PC-3 (cell line): Measurements from ENCODE around the gene SLC38A2. TPM values are rescaled to one million over a fixed set of nuclear protein-coding genes. Genes with fewer than 3 reads are reported as not detected.

ENCODE experiments used
- ATAC-seq: fragments of 200-7000 bp; cut with Tn5 transposase; 2 replicates; pipeline ENCODE4 v1.9.1; 2020; ENCODE audit warnings: mild to moderate bottlenecking, moderate library complexity
- BruUV-seq: library from RNA; stranded (reverse); fragments of 400-500 nt; replicated peaks from 2 replicates; lab custom pipeline; 2021; lab: Mats Ljungman, UMichigan
- CTCF ChIA-PET: fragments of 300-600 bp; sonication (Branson Sonifier 250); formaldehyde crosslinking; loops from one replicate; lab custom pipeline; 2022; ENCODE audit warnings: antibody characterized with exemption; lab: Charles Lee
- POLR2A ChIA-PET: fragments of 300-600 bp; sonication (Branson Sonifier 250); formaldehyde crosslinking; loops from one replicate; lab custom pipeline; 2022; ENCODE audit warnings: antibody characterized with exemption; ENCODE audit not compliant: unreplicated experiment; lab: Charles Lee
- DNase-seq: peaks from one replicate; pipeline ENCODE4 v3.0.0-alpha.2; 2015
- H2AFZ ChIP-seq: fragments of 300-600 bp; sonication (generic); 2 replicates; pipeline ENCODE4 v1.6.0; 2016; ENCODE audit warnings: antibody characterized with exemption, low read length
- H3F3A ChIP-seq: fragments of 300-600 bp; sonication (generic); one replicate; pipeline ENCODE4 v1.6.0; 2017; ENCODE audit warnings: antibody characterized with exemption, low read length, control low read depth, mild to moderate bottlenecking; ENCODE audit not compliant: unreplicated experiment
- H3K27ac ChIP-seq: fragments of 300-600 bp; sonication (generic); 2 replicates; pipeline ENCODE4 v1.5.1; 2016; ENCODE audit warnings: mild to moderate bottlenecking, low read length
- H3K27me3 ChIP-seq: fragments of 300-600 bp; sonication (generic); 2 replicates; pipeline ENCODE4 v1.6.1; 2016; ENCODE audit warnings: low read length, mixed read lengths
- H3K36me3 ChIP-seq: fragments of 300-600 bp; sonication (generic); 2 replicates; pipeline ENCODE4 v1.6.1; 2016; ENCODE audit warnings: low read depth, mixed run types, low read length, mixed read lengths
- H3K4me1 ChIP-seq: fragments of 300-600 bp; sonication (generic); 2 replicates; pipeline ENCODE4 v1.5.1; 2016; ENCODE audit warnings: low read length; ENCODE audit not compliant: insufficient read depth
- H3K4me2 ChIP-seq: fragments of 300-600 bp; sonication (generic); 2 replicates; pipeline ENCODE4 v1.6.0; 2016; ENCODE audit warnings: low read length
- H3K4me3 ChIP-seq: fragments of 300-600 bp; sonication (generic); 2 replicates; pipeline ENCODE4 v1.5.1; 2016; ENCODE audit warnings: mild to moderate bottlenecking, low read length, mixed read lengths
- H3K79me2 ChIP-seq: fragments of 300-600 bp; sonication (generic); 2 replicates; pipeline ENCODE4 v1.6.1; 2017; ENCODE audit warnings: low read length, mixed read lengths
- H3K9ac ChIP-seq: fragments of 300-600 bp; sonication (generic); 2 replicates; pipeline ENCODE4 v1.6.0; 2016; ENCODE audit warnings: mild to moderate bottlenecking, low read length
- H3K9me2 ChIP-seq: fragments of 300-600 bp; sonication (generic); replicated peaks from 2 replicates; pipeline ENCODE4 v1.6.1; 2016; ENCODE audit warnings: mixed run types, low read length, mixed read lengths
- H3K9me3 ChIP-seq: fragments of 300-600 bp; sonication (generic); 2 replicates; pipeline ENCODE4 v1.6.1; 2016; ENCODE audit warnings: low read length, mixed read lengths
- H4K20me1 ChIP-seq: fragments of 300-600 bp; sonication (generic); 2 replicates; pipeline ENCODE4 v1.6.1; 2016; ENCODE audit warnings: low read length, mixed read lengths
- CTCF ChIP-seq: fragments of 300-600 bp; sonication (generic); conservative IDR thresholded peaks from 2 replicates; pipeline ENCODE4 v1.5.1; 2017; ENCODE audit warnings: antibody characterized with exemption, low read depth, mild to moderate bottlenecking, low read length
- EZH2 ChIP-seq: fragments of 300-600 bp; sonication (generic); IDR thresholded peaks from one replicate; pipeline ENCODE4 v1.6.1; 2017; ENCODE audit warnings: antibody characterized with exemption, mild to moderate bottlenecking, low read length; ENCODE audit not compliant: unreplicated experiment
- EZH2phosphoT487 ChIP-seq: fragments of 300-600 bp; sonication (generic); IDR thresholded peaks from 2 replicates; pipeline ENCODE4 v1.6.1; 2018; ENCODE audit warnings: mild to moderate bottlenecking, antibody characterized with exemption, low read length, borderline replicate concordance
- intact Hi-C: fragments of 100-400 bp; cut with micrococcal nuclease; formaldehyde crosslinking; loops from 2 replicates; pipeline ENCODE4 v1.9.0; 2023
- total RNA-seq: library from RNA; depleted of rRNA; stranded (reverse); fragments of >200 nt; gene quantifications from 2 replicates; pipeline ENCODE4 v1.2.3, GENCODE V29; 2014

The SLC38A2 gene
- total RNA-seq, 1 experiment from 2014 or later: 214 TPM

GRCh38 chr12:46373301-46374296 is 1.0 kb upstream of the SLC38A2 start:
- Histone ChIP-seq H3K4me2 (peak overlapping the region; percentile 92), H2AFZ (peak overlapping the region; percentile 99), H3K4me1 (peaks cover 30% of the 10 kb centered on the region), H4K20me1 (peaks cover 36% of the 10 kb centered on the region), H3K9ac (peak overlapping the region; percentile 93), H3K36me3 (peaks cover 26% of the 10 kb centered on the region), H3K27me3 (no peaks in the 10 kb centered on the region), H3K27ac (no peak overlapping the region), H3F3A (peaks cover 12% of the 10 kb centered on the region), H3K9me2 (no peaks in the 10 kb centered on the region), H3K79me2 (peaks cover 51% of the 10 kb centered on the region), H3K4me3 (peak overlapping the region; percentile 83), H3K9me3 (no peaks in the 10 kb centered on the region)
- peak; percentile 42 for DNase-seq
- TF ChIP-seq EZH2 (no peak), CTCF (no peak), EZH2phosphoT487 (no peak)
- intact Hi-C loops: loop anchor here (1.0 to 5.0 kb wide), 4 partner anchors 10 to 647 kb away; partner anchors contain the start of genes SCAF11 and SLC38A1
- ChIA-PET CTCF (interaction anchor here (0.8 kb wide), 1 partner anchor 416 kb away, joined by 4 read pairs; no protein-coding TSS in a partner anchor), POLR2A (interaction anchor here (0.5 to 0.9 kb wide), 3 partner anchors 10 to 77 kb away, joined by 3 to 6 read pairs (median 4); no protein-coding TSS in a partner anchor)
- ATAC-seq: peak; percentile 8
- TSS peak; percentile 55 for BruUV-seq

- Histone ChIP-seq H3K9me2 (no peaks in the 10 kb centered on the region), H3K79me2 (peaks cover 68% of the 10 kb centered on the region), H4K20me1 (peaks cover 52% of the 10 kb centered on the region), H3K9me3 (no peaks in the 10 kb centered on the region), H3K9ac (peak overlapping the region; percentile 93), H3F3A (peaks cover 23% of the 10 kb centered on the region), H3K36me3 (peaks cover 42% of the 10 kb centered on the region), H3K4me3 (peak overlapping the region; percentile 83), H3K4me1 (peaks cover 47% of the 10 kb centered on the region), H3K27ac (peak overlapping the region; percentile 80), H3K27me3 (no peaks in the 10 kb centered on the region), H3K4me2 (peak overlapping the region; percentile 92), H2AFZ (no peak overlapping the region)
- ChIA-PET CTCF (no interaction called here), POLR2A (interaction anchor here (0.5 to 0.8 kb wide), 4 partner anchors 15 to 1177 kb away, joined by 4 to 8 read pairs (median 4); no protein-coding TSS in a partner anchor)
- peak; percentile 35 for DNase-seq
- ATAC-seq: peak; percentile 17
- TSS peak; percentile 73 for BruUV-seq
- intact Hi-C loops: loop anchor here (2.0 to 5.0 kb wide), 2 partner anchors 105 to 381 kb away; partner anchors contain the start of genes SCAF11 and SLC38A1
- no peak for TF ChIP-seq EZH2phosphoT487
- TF ChIP-seq CTCF: no peak
- no peak for TF ChIP-seq EZH2
Observed at GRCh38 chr12:46371718-46372543, 642 bp downstream of the SLC38A2 start.
